ENCODE results near the gene FSTL3. TPM values are rescaled to one million over a fixed set of nuclear protein-coding genes. Genes with fewer than 3 reads are reported as not detected.

Gene FSTL3
- total and polyA plus RNA-seq, 2 of the 8 experiments (the other 6 are each of a cell fraction or from before 2014, with no cell fraction given) = 8.1 to 11.8 TPM

- H3K27me3 ChIP-seq (replicated peaks in 1 of 4; ENCODE audit: control insufficient read depth in 3 of 4, extremely low read depth in 1 of 4, insufficient read depth in 3 of 4, low read length in 3 of 4) = no peaks in the 10 kb centered on the region
- DNase-seq (ENCODE audit: low read depth in 1 of 2, low spot score in 2 of 2) (no peak), FAIRE-seq (no peak)
- H3K79me1 ChIP-seq (ENCODE audit: low read depth, low read length) = peaks cover 13% of the 10 kb centered on the region
- 94% methylated on average over 23 of the region's 58 CpGs; no CpG with 5 or more reads in 1 of the 2 experiments for WGBS, 2 experiments (ENCODE audit: extremely low coverage in 1 of 2, insufficient coverage in 1 of 2, insufficient read length in 1 of 2, insufficient replicate concordance in 2 of 2, low coverage in 1 of 2, low lambda C conversion rate in 2 of 2, missing lambda C conversion rate in 1 of 2)
- H3K14ac ChIP-seq (ENCODE audit: insufficient read length) = no peak overlapping the region
- no peak overlapping the region for H2BK12ac ChIP-seq (ENCODE audit: low read depth, low read length)
- H4K8ac ChIP-seq (ENCODE audit: extremely low read depth, insufficient read depth, low read length) = no peak overlapping the region
- no peaks in the 10 kb centered on the region for H3K4me1 ChIP-seq (replicated peaks in 1 of 4; ENCODE audit: control insufficient read depth in 3 of 4, insufficient read depth in 4 of 4, low read length in 3 of 4)
- no peak overlapping the region for H2AFZ ChIP-seq (ENCODE audit: low read length)
- H3K23ac ChIP-seq (ENCODE audit: insufficient read length) = no peak overlapping the region
- no peak overlapping the region for H3K56ac ChIP-seq (replicated peaks; ENCODE audit: insufficient read length, low read depth, low read length)
- H3K4ac ChIP-seq (replicated peaks; ENCODE audit: insufficient read length, low read depth, low read length) = no peak overlapping the region
- H3K18ac ChIP-seq (ENCODE audit: extremely low read depth, low read length) = no peak overlapping the region
- no peaks in the 10 kb centered on the region for H3K9me3 ChIP-seq (ENCODE audit: insufficient read depth in 2 of 2, low read depth in 1 of 2, low read length in 1 of 2)
- no peak overlapping the region for H2BK20ac ChIP-seq (ENCODE audit: low read length)
- H4K91ac ChIP-seq (replicated peaks; ENCODE audit: insufficient read length, low read length) = no peak overlapping the region
- H2BK15ac ChIP-seq (ENCODE audit: low read length) = no peak overlapping the region
- no peaks in the 10 kb centered on the region for H3K23me2 ChIP-seq (ENCODE audit: low read depth, low read length)
- no peak overlapping the region for H2BK5ac ChIP-seq (ENCODE audit: low read depth, low read length)
- no peak overlapping the region for H3K4me2 ChIP-seq (ENCODE audit: insufficient read depth in 1 of 2, low read depth in 2 of 2, low read length in 2 of 2)
- no peak overlapping the region for H3K9ac ChIP-seq (replicated peaks in 1 of 4; ENCODE audit: extremely low read depth in 1 of 4, low read depth in 3 of 4, low read length in 3 of 4)
- H2AK5ac ChIP-seq (ENCODE audit: low read depth, low read length) = no peak overlapping the region
- H3K36me3 ChIP-seq (ENCODE audit: control insufficient read depth in 2 of 4, insufficient read depth in 4 of 4, low read length in 3 of 4) = peaks cover 2 to 58% (median 20%) of the 10 kb centered on the region in 4 experiments; a peak in 6 of 8 replicates
- H3K27ac ChIP-seq (ENCODE audit: low read depth, low read length) = no peak overlapping the region
- ChIA-PET POLR2A (ENCODE audit: partially characterized antibody) (interaction anchor here (1.3 to 1.4 kb wide), 2 partner anchors 19 to 27 kb away, joined by 3 read pairs; no protein-coding TSS in a partner anchor), CTCF (ENCODE audit: partially characterized antibody) (no interaction called here)
- peaks cover 28 to 34% of the 10 kb centered on the region in 2 experiments for H4K20me1 ChIP-seq (replicated peaks in 1 of 2; ENCODE audit: control insufficient read depth in 1 of 2, insufficient read depth in 2 of 2, low read length in 2 of 2)
- H3K79me2 ChIP-seq (ENCODE audit: control insufficient read depth in 1 of 2, insufficient read depth in 2 of 2, low read length in 2 of 2) = peaks cover 14 to 41% of the 10 kb centered on the region in 2 experiments
- H4K5ac ChIP-seq (ENCODE audit: insufficient read length, low read depth, low read length) = no peak overlapping the region
- no peak overlapping the region for H2BK120ac ChIP-seq (replicated peaks; ENCODE audit: low read depth, low read length)
- no peak overlapping the region for H3K4me3 ChIP-seq (ENCODE audit: extremely low read depth in 1 of 4, insufficient read depth in 2 of 4, low read depth in 3 of 4, low read length in 4 of 4)
- TF ChIP-seq GABPA (IDR thresholded peaks at IDR 0.05; ENCODE audit: borderline replicate concordance, insufficient read depth, low read length) (no peak), EP300 (IDR thresholded peaks at IDR 0.05; ENCODE audit: borderline replicate concordance in 1 of 2, low read depth in 2 of 2, low read length in 2 of 2) (no peak), CBX8 (IDR thresholded peaks at IDR 0.05; ENCODE audit: borderline replicate concordance, low read depth, low read length) (no peak), KDM4A (IDR thresholded peaks at IDR 0.05; ENCODE audit: low read depth, low read length, severe bottlenecking) (no peak), EGR1 (IDR thresholded peaks at IDR 0.05; ENCODE audit: borderline replicate concordance, low read depth, low read length) (no peak), CTCF (IDR thresholded peaks at IDR 0.05; ENCODE audit: control extremely low read depth in 1 of 3, insufficient read depth in 1 of 3, low read depth in 1 of 3, low read length in 3 of 3) (no peak), CBX5 (IDR thresholded peaks at IDR 0.05; ENCODE audit: low read depth, low read length) (no peak), ATF3 (IDR thresholded peaks at IDR 0.05; ENCODE audit: insufficient read depth, low read depth, low read length) (no peak), POLR2A (IDR thresholded peaks at IDR 0.05; ENCODE audit: control extremely low read depth in 1 of 2, low read depth in 2 of 2, low read length in 2 of 2) (no peak)
Observed at GRCh38 chr19:651114-651818, 24.9 kb upstream of the FSTL3 start.
